ENCODE measurements around the gene LRP5. TPM values are rescaled to one million over a fixed set of nuclear protein-coding genes. Genes with fewer than 3 reads are reported as not detected.

Gene LRP5
- total RNA-seq, 2 experiments from 2014 or later, result 32.2 to 32.7 TPM

DNA sequence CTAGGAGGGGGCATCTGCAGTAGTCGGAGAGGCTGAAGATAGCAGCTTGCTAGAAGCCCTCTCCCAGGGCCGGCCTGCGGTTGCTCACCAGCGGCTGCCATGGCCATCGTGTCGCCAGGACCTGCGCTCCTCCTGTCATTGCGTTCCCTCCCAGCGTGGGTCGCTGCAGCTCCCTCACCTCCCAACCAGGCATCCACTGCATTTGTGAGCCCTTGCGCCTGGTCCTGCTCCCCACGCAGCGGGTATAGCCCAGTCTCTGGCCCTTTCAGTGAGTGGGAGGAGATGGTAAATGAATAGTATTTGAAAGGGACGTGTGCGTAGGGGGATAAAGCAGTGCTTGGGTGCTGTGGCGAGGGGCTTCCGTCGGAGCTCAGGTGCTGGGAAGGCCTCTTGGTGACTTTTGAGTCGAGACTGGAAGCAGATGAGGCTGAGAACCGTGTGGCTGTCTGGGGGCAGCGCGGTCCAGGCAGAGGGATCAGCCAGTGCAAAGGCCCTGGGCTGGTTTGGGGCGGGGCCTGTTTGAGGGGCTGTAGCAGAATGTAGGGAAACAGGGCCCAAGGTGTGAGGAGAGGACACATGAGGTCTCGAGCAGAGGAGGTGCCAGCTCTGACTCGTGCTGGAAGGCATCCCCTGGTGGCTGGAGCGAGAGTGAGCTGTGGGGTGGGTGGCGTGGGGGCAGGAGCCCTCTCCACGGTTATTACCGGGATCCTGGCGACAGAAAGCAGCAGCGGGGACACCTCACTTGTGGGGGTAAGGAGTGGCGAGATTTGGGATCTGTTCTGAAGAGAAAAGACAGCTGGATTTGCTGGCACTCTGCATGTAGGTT is 39.3 kb downstream of the LRP5 start:
- Mint-ChIP-seq H3K4me3 (no peak overlapping the region), H3K27me3 (no peaks in the 10 kb centered on the region), H3K9me3 (no peaks in the 10 kb centered on the region), H3K36me3 (ENCODE audit: low read depth) (no peaks in the 10 kb centered on the region), H3K27ac (no peak overlapping the region), H3K4me1 (peaks cover 11% of the 10 kb centered on the region)
- DNase-seq, result no peak
- ChIA-PET CTCF (no interaction called here), POLR2A (no interaction called here)

DNA sequence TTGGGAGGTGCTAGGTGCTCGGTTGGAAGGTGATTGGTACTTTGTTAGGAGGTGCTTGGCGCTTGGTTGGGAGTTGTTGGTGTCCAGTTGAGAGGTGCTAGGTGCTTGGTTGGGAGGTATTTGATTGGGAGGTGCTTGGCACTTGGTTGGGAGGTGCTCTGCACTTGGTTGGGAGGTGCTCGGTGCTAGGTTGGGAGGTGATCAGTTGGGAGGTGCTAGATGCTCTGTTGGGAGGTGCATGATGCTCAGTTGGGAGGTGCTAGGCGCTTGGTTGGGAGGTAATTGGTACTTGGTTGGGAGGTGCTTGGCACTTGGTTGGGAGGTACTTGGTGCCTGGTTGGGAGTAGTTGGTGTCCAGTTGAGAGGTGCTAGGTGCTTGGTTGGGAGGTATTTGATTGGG is 40.2 kb downstream of the LRP5 start:
- H3K36me3 Mint-ChIP-seq (ENCODE audit: low read depth), result no peaks in the 10 kb centered on the region
- no peaks in the 10 kb centered on the region for H3K27me3 Mint-ChIP-seq
- CTCF ChIA-PET, result no interaction called here
- DNase-seq, result no peak
- peaks cover 2% of the 10 kb centered on the region for H3K4me1 Mint-ChIP-seq
- POLR2A ChIA-PET, result no interaction called here
- no peak overlapping the region for H3K4me3 Mint-ChIP-seq
- H3K9me3 Mint-ChIP-seq, result no peaks in the 10 kb centered on the region
- H3K27ac Mint-ChIP-seq, result no peak overlapping the region

DNA sequence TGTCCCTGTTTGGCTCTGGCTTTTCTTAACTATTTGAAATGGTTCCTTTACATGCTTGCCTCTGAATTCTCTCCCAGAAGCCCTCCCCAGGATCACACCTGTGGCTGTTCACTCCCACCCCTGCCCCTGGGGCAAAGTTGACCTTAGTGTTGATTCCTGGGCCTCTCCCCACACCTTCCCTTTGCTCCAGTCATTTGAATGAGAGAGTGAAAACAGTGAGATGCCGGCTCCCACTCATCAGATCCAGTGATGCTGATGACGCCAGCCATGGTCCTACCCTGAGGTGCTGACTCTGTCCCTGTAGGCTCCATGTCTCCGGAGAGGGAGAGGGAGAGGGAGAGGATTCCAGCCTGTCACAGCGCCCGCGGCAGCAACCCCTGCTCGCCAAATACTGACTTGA is 40.7 kb downstream of the LRP5 start:
- no peaks in the 10 kb centered on the region for H3K4me1 Mint-ChIP-seq
- DNase-seq, result no peak
- H3K27me3 Mint-ChIP-seq, result no peaks in the 10 kb centered on the region
- H3K27ac Mint-ChIP-seq, result no peak overlapping the region
- no peaks in the 10 kb centered on the region for H3K36me3 Mint-ChIP-seq (ENCODE audit: low read depth)
- CTCF ChIA-PET, result no interaction called here
- POLR2A ChIA-PET, result no interaction called here
- H3K9me3 Mint-ChIP-seq, result no peaks in the 10 kb centered on the region
- H3K4me3 Mint-ChIP-seq, result no peak overlapping the region

DNA sequence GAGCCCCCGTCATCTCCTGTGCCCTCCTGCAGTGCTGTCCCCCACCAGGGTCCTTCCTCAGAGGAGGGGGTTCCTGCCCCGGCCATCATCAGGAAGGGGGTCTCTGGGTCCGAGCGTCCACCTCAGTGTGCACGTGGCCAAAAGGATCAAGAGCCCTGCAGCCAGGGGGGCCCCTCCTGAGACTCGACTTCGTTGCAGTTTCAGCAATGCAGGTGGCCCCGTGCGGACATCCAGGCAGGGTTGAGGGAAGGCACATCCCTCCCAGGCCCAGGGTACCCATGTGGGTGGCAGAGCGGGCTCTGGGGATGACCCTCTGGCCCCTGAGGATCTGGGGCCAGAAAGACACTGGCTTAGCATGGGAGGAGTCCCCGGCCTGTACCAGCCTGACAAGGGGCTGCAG is 41.3 kb downstream of the LRP5 start:
- Mint-ChIP-seq H3K4me1 (no peaks in the 10 kb centered on the region), H3K9me3 (no peaks in the 10 kb centered on the region), H3K27me3 (no peaks in the 10 kb centered on the region), H3K27ac (no peak overlapping the region), H3K36me3 (ENCODE audit: low read depth) (peaks cover 4% of the 10 kb centered on the region), H3K4me3 (no peak overlapping the region)
- no peak for DNase-seq
- POLR2A ChIA-PET, result no interaction called here
- CTCF ChIA-PET, result no interaction called here

DNA sequence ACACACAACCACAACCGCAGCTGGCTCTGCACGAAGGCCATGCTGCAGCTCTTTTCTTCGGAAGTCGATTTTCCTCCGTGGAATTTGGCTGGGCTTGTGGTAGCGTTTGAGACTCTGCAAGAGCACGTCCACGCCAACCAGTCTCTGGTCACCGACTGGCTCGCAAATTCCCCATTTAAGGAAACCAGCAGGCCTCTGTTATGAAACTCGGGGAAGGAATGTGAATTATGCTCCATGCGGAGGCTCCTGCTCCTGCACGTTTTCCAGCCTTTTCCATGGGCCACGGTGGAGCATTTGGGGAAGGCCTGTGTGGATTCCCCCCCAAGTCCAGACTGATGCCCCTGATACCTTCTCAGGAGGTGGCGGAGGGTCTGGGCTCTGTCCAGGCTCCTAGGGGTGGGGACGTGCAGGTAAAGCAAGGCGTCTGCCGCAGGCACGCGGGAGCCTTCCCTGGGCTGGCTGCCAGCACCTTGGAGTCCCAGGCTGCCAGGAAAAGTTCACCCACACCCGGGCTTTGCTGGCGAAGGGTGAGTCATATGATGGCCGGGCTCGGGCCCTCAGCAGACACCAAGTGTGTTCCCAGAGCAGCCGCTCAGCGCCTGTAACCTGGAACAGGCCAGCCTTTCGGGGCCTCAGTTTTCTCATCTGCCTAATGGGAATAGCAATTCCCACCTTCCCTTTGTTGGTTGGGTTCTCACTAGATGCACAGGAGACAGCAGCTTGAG is 41.9 kb downstream of the LRP5 start:
- no peak overlapping the region for H3K4me3 Mint-ChIP-seq
- H3K4me1 Mint-ChIP-seq, result no peaks in the 10 kb centered on the region
- H3K27ac Mint-ChIP-seq, result no peak overlapping the region
- H3K36me3 Mint-ChIP-seq (ENCODE audit: low read depth), result peaks cover 10% of the 10 kb centered on the region
- CTCF ChIA-PET, result no interaction called here
- POLR2A ChIA-PET, result no interaction called here
- peaks cover 2% of the 10 kb centered on the region for H3K9me3 Mint-ChIP-seq
- H3K27me3 Mint-ChIP-seq, result no peaks in the 10 kb centered on the region
- DNase-seq, result no peak

DNA sequence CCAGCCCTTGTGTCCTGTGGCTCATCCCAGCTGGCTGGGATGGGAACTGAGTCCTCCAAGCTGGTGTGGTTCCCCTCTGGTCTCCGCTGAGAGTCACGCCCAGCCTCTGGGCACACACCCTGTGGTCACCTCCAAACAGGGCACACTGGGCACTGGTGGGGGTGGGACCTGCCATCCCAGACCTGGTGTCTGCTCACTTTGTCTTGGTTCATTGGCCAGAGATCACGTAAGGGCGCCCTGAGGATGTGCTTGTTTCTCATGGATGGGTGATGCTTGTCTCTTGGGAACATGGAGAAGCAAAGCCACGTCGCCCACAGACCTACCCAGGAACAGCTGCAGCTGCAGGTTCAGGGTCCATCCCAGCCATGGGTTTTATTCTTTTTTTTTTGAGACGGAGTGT is 43.1 kb downstream of the LRP5 start:
- ChIA-PET POLR2A (no interaction called here), CTCF (interaction anchor here (0.6 kb wide), 1 partner anchor 23 kb away, joined by 3 read pairs; no protein-coding TSS in a partner anchor)
- peaks cover 14% of the 10 kb centered on the region for H3K36me3 Mint-ChIP-seq (ENCODE audit: low read depth)
- peaks cover 2% of the 10 kb centered on the region for H3K9me3 Mint-ChIP-seq
- no peaks in the 10 kb centered on the region for H3K27me3 Mint-ChIP-seq
- no peaks in the 10 kb centered on the region for H3K4me1 Mint-ChIP-seq
- DNase-seq, result no peak
- H3K27ac Mint-ChIP-seq, result no peak overlapping the region
- no peak overlapping the region for H3K4me3 Mint-ChIP-seq

DNA sequence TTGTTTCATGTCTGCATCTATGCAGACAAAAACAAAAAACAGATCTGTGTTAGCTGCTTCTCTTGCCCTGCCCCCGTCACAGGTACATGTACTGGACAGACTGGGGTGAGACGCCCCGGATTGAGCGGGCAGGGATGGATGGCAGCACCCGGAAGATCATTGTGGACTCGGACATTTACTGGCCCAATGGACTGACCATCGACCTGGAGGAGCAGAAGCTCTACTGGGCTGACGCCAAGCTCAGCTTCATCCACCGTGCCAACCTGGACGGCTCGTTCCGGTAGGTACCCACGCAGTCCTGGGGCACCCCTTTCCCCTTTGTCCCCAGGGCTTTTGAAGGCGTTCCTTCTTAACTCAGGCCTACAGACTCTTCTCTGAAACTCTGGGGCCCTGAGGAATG is 45.2 kb downstream of the LRP5 start:
- peaks cover 2% of the 10 kb centered on the region for H3K9me3 Mint-ChIP-seq
- no peak overlapping the region for H3K27ac Mint-ChIP-seq
- DNase-seq, result no peak
- peaks cover 16% of the 10 kb centered on the region for H3K36me3 Mint-ChIP-seq (ENCODE audit: low read depth)
- no peak overlapping the region for H3K4me3 Mint-ChIP-seq
- no peaks in the 10 kb centered on the region for H3K27me3 Mint-ChIP-seq
- H3K4me1 Mint-ChIP-seq, result no peaks in the 10 kb centered on the region
- CTCF ChIA-PET, result no interaction called here
- POLR2A ChIA-PET, result no interaction called here

DNA sequence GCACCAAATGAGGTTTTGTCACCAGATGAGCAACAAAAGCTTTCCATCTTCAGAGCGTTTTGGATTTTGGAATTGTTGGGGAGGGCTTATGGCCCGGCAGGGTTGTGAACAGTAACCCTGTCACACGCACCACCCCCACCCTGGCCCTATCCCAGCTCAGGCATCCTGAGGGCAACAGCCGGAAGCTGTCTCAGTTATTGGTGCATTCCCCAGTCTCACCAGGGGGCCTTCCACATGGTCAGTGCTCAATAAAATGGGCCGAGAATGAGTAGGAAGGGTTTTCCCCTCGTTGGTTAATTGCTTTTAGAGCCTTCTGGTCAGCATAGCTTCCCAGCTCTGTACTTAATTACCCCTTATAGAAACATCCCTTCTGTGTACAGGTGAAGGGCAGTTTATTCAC is 46.0 kb downstream of the LRP5 start:
- H3K27ac Mint-ChIP-seq, result no peak overlapping the region

DNA sequence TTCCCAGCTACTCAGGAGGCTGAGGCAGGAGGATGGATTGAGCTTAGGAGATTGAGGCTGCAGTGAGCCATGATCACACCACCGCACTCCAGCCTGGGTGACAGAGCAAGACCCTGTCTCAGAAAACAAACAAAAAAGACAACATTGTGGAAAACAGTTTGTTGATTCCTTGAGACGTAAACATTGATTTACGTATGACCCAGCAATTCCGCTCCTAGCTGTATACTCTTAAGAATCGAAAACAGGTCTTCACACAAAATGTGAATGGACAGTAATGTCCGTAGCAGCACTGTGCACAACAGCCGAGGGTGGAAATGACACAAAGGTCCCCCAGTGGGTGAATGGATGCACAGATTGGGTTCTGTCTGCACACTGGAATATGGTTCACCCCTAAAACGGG is 49.3 kb downstream of the LRP5 start:
- no peak overlapping the region for H3K4me3 Mint-ChIP-seq
- H3K27me3 Mint-ChIP-seq, result no peaks in the 10 kb centered on the region
- H3K9me3 Mint-ChIP-seq, result peaks cover 2% of the 10 kb centered on the region
- POLR2A ChIA-PET, result interaction anchor here (0.7 kb wide), 1 partner anchor 48 kb away, joined by 7 read pairs; no protein-coding TSS in a partner anchor
- H3K4me1 Mint-ChIP-seq, result peaks cover 11% of the 10 kb centered on the region
- peaks cover 20% of the 10 kb centered on the region for H3K36me3 Mint-ChIP-seq (ENCODE audit: low read depth)
- CTCF ChIA-PET, result no interaction called here
- no peak overlapping the region for H3K27ac Mint-ChIP-seq
- DNase-seq, result no peak

More for the DNA sequence above, 46.0 kb downstream of the LRP5 start:
- no peaks in the 10 kb centered on the region for H3K4me1 Mint-ChIP-seq
- peaks cover 2% of the 10 kb centered on the region for H3K9me3 Mint-ChIP-seq
- no peak overlapping the region for H3K4me3 Mint-ChIP-seq
- H3K36me3 Mint-ChIP-seq (ENCODE audit: low read depth), result peaks cover 18% of the 10 kb centered on the region
- no peaks in the 10 kb centered on the region for H3K27me3 Mint-ChIP-seq
- CTCF ChIA-PET, result no interaction called here
- POLR2A ChIA-PET, result no interaction called here
- DNase-seq, result no peak

DNA sequence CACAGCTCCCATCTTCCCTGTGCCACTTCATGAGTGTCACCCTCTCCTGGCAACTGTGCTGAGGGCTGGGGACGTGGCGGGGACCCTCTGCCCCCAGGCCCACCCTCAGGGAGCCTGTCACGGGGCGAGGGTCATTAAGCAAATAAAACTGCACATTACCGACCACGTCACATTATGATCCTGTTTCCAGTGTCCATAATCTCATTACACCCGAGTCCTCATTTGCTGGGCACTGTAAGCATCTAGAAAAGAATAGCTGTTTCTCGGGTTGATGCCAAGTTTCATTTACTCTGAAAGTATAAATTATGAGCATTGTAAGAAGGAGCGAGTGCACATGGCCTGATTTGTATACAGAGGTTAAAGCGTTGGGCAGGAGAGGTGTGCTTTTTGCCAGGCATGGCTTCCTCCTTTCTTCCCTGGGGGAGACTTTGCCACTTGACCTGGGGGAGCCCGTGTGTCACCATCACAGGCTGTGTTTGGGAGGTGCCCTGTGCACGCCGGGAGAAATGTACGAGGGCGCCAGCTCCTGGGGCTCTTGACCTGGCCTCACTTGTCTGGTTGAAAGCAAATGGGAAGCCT is 50.5 kb downstream of the LRP5 start:
- ChIA-PET CTCF (interaction anchor here (0.7 kb wide), 1 partner anchor 23 kb away, joined by 3 read pairs; no protein-coding TSS in a partner anchor), POLR2A (no interaction called here)
- Mint-ChIP-seq H3K36me3 (ENCODE audit: low read depth) (peaks cover 23% of the 10 kb centered on the region), H3K4me1 (peaks cover 11% of the 10 kb centered on the region), H3K27ac (no peak overlapping the region), H3K4me3 (no peak overlapping the region), H3K27me3 (no peaks in the 10 kb centered on the region), H3K9me3 (peaks cover 2% of the 10 kb centered on the region)
- DNase-seq, result no peak

DNA sequence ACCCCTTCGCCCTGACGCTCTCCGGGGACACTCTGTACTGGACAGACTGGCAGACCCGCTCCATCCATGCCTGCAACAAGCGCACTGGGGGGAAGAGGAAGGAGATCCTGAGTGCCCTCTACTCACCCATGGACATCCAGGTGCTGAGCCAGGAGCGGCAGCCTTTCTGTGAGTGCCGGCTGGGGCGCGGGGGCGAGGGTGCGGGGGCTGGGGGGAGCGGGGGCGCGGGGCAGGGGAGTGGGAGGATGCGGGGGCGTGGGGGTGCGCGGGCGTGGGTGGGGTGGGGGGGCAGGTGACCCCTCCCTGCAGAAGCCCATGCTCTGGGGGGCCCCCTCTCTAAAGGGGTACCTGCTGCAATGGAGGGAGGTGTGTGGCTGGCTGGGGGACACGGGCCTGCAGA is 51.4 kb downstream of the LRP5 start:
- Mint-ChIP-seq H3K27me3 (no peaks in the 10 kb centered on the region), H3K4me1 (peaks cover 11% of the 10 kb centered on the region), H3K4me3 (no peak overlapping the region), H3K36me3 (ENCODE audit: low read depth) (peaks cover 25% of the 10 kb centered on the region), H3K9me3 (peaks cover 2% of the 10 kb centered on the region), H3K27ac (no peak overlapping the region)
- CTCF ChIA-PET, result no interaction called here
- POLR2A ChIA-PET, result no interaction called here
- no peak for DNase-seq

DNA sequence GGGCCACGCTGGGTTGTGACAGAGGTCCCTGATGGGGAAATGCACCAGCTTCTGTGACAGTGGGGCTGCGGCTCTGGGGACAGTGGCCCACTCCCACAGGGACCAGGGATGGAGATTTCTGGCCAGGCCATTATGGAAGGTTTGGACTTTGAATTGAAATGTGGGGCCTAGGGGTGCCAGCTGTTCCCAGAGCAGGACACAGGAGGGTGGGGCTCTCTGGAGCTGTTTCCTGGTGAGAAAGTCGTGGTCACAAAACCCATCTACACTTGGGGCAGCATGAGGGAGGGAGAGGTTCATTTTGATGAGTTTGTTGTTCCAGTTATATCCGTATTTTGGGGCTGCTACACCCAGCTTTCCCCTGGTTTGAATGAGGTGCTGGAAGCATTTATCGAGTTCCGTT is 52.2 kb downstream of the LRP5 start:
- no peak overlapping the region for H3K27ac Mint-ChIP-seq
- CTCF ChIA-PET, result no interaction called here
- H3K27me3 Mint-ChIP-seq, result no peaks in the 10 kb centered on the region
- H3K4me3 Mint-ChIP-seq, result no peak overlapping the region
- peaks cover 22% of the 10 kb centered on the region for H3K36me3 Mint-ChIP-seq (ENCODE audit: low read depth)
- POLR2A ChIA-PET, result no interaction called here
- H3K9me3 Mint-ChIP-seq, result no peaks in the 10 kb centered on the region
- H3K4me1 Mint-ChIP-seq, result peaks cover 11% of the 10 kb centered on the region
- no peak for DNase-seq

DNA sequence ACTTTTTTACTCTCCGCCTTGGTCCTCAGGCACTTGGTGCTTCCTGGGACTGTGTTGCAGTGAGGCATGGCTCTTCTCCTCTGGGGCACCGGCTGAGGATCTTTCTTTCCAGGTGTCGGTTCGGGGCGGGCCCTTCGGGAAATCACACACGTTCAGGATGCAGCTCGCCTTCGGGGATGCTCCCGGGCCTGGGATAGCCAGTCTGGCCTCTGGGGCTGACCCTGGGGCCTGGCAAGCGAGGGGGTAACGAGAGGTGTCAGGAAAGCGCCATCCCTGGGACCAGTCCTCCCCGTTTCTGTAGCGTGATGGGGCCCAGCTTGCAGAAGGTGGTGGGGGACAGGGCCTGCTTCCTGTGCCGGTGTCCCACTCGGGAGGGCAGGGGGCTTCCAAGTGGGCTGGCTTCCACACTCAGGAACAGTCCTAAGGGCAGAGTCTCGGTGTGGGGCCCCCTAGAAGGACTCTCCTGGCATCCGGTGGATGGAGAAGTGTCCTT is 53.6 kb downstream of the LRP5 start:
- no peak overlapping the region for H3K4me3 Mint-ChIP-seq
- no peak overlapping the region for H3K27ac Mint-ChIP-seq
- ChIA-PET POLR2A (no interaction called here), CTCF (no interaction called here)
- no peak for DNase-seq
- H3K27me3 Mint-ChIP-seq, result no peaks in the 10 kb centered on the region
- no peaks in the 10 kb centered on the region for H3K9me3 Mint-ChIP-seq
- H3K36me3 Mint-ChIP-seq (ENCODE audit: low read depth), result peaks cover 19% of the 10 kb centered on the region
- H3K4me1 Mint-ChIP-seq, result peaks cover 14% of the 10 kb centered on the region

Measured in activated CD4-positive, alpha-beta T cell treated with anti-CD3 and anti-CD28 coated beads, Interleukin-2, amount 10 ng/mL, durations not matched to agents 7 days and 5 days (primary cell).